Neural cell (in vitro differentiated cells): ENCODE data around the gene CACNA2D4. TPM values are rescaled to one million over a fixed set of nuclear protein-coding genes. Genes with fewer than 3 reads are reported as not detected.

Experiments
- H2AFZ ChIP-seq: fragments of 200-600, 300-800 bp; sonication (generic), shearing (Covaris generic); 2 replicates; pipeline ENCODE4 v1.6.0; 2014; ENCODE audit warnings: low read depth, mild to moderate bottlenecking, antibody characterized with exemption, low read length, moderate library complexity
- H3F3A ChIP-seq: fragments of 200-600 bp; shearing (Covaris generic); 2 replicates; pipeline ENCODE4 v1.6.1; 2016; ENCODE audit warnings: mild to moderate bottlenecking, moderate library complexity, mixed read lengths, antibody characterized with exemption, low read length; ENCODE audit not compliant: insufficient read depth, poor library complexity, severe bottlenecking
- H3K27ac ChIP-seq: fragments of 200-600, 300-800 bp; sonication (generic), shearing (Covaris generic); 2 replicates; pipeline ENCODE4 v1.5.1; 2014; ENCODE audit warnings: mild to moderate bottlenecking, low read length, moderate library complexity
- H3K27me3 ChIP-seq: fragments of 300-800, 200-600 bp; sonication (generic), shearing (Covaris generic); 2 replicates; pipeline ENCODE4 v1.6.0; 2014; ENCODE audit warnings: mild to moderate bottlenecking, low read depth, low read length, moderate library complexity; ENCODE audit not compliant: insufficient read depth
- H3K36me3 ChIP-seq: fragments of 300-800, 200-600 bp; sonication (generic), shearing (Covaris generic); 2 replicates; pipeline ENCODE4 v1.5.1; 2014; ENCODE audit warnings: mild to moderate bottlenecking, antibody characterized with exemption, low read length, moderate library complexity; ENCODE audit not compliant: insufficient read depth
- H3K4me2 ChIP-seq: fragments of 300-800, 200-600 bp; sonication (generic), shearing (Covaris generic); 2 replicates; pipeline ENCODE4 v1.6.0; 2014; ENCODE audit warnings: mild to moderate bottlenecking, low read length
- H3K4me3 ChIP-seq: fragments of 300-800, 200-600 bp; sonication (generic), shearing (Covaris generic); 2 replicates; pipeline ENCODE4 v1.5.1; 2014; ENCODE audit warnings: mild to moderate bottlenecking, low read length, moderate library complexity
- H3K79me2 ChIP-seq: fragments of 200-600 bp; shearing (Covaris generic); replicated peaks from 2 replicates; pipeline ENCODE4 v1.6.0; 2014; ENCODE audit warnings: mild to moderate bottlenecking, low read length, moderate library complexity; ENCODE audit not compliant: insufficient read depth
- H3K9ac ChIP-seq: fragments of 300-800, 200-600 bp; sonication (generic), shearing (Covaris generic); 2 replicates; pipeline ENCODE4 v1.6.1; 2016; ENCODE audit warnings: mild to moderate bottlenecking, low read length, mixed read lengths
- H3K9me2 ChIP-seq: fragments of 200-600 bp; shearing (Covaris generic); 2 replicates; pipeline ENCODE4 v1.6.1; 2016; ENCODE audit warnings: mild to moderate bottlenecking, low read length, mixed read lengths; ENCODE audit not compliant: insufficient read depth
- H3K9me3 ChIP-seq: fragments of 200-600, 300-800 bp; sonication (generic), shearing (Covaris generic); 2 replicates; pipeline ENCODE4 v1.6.1; 2016; ENCODE audit warnings: mild to moderate bottlenecking, mixed run types, low read length, moderate library complexity, mixed read lengths
- H4K20me1 ChIP-seq: fragments of 200-600 bp; shearing (Covaris generic); 2 replicates; pipeline ENCODE4 v1.6.1; 2016; ENCODE audit warnings: mild to moderate bottlenecking, mixed run types; ENCODE audit not compliant: insufficient read depth
- CTCF ChIP-seq: fragments of 450-650 bp; IDR thresholded peaks from 2 replicates; pipeline ENCODE4 v1.5.1; 2014; ENCODE audit warnings: antibody characterized with exemption, mild to moderate bottlenecking, moderate library complexity; ENCODE audit not compliant: poor library complexity, severe bottlenecking
- EP300 ChIP-seq: fragments of 450-650 bp; conservative IDR thresholded peaks from 2 replicates; pipeline ENCODE4 v1.6.1; 2014; ENCODE audit warnings: antibody characterized with exemption, mild to moderate bottlenecking, moderate library complexity; ENCODE audit not compliant: poor library complexity, severe bottlenecking
- EZH2 ChIP-seq: fragments of 200-600, 300-800 bp; shearing (Covaris generic), sonication (generic); IDR thresholded peaks from 2 replicates; pipeline ENCODE4 v1.6.1; 2014; ENCODE audit warnings: antibody characterized with exemption, low read length, borderline replicate concordance, mild to moderate bottlenecking; ENCODE audit not compliant: insufficient read depth, poor library complexity, severe bottlenecking
- MXI1 ChIP-seq: fragments of 450-650 bp; conservative IDR thresholded peaks from 2 replicates; pipeline ENCODE4 v1.6.1; 2014; ENCODE audit warnings: antibody characterized with exemption, mild to moderate bottlenecking; ENCODE audit not compliant: poor library complexity, severe bottlenecking
- POLR2AphosphoS5 ChIP-seq: IDR thresholded peaks from 2 replicates; pipeline ENCODE4 v1.6.1; 2012
- RAD21 ChIP-seq: fragments of 450-650 bp; conservative IDR thresholded peaks from 2 replicates; pipeline ENCODE4 v1.6.1; 2014; ENCODE audit warnings: antibody characterized with exemption, mild to moderate bottlenecking, moderate library complexity
- REST ChIP-seq: IDR thresholded peaks from 2 replicates; pipeline ENCODE4 v1.6.1; 2012; ENCODE audit warnings: borderline replicate concordance
- SMC3 ChIP-seq: fragments of 450-650 bp; conservative IDR thresholded peaks from 2 replicates; pipeline ENCODE4 v1.6.1; 2014; ENCODE audit warnings: antibody characterized with exemption, mild to moderate bottlenecking, moderate library complexity; ENCODE audit not compliant: poor library complexity
- TAF1 ChIP-seq: IDR thresholded peaks from 2 replicates; pipeline ENCODE4 v1.6.1; 2012; ENCODE audit warnings: low read depth
- polyA plus RNA-seq: library from polyadenylated mRNA; depleted of rRNA; stranded (reverse); fragments of >200 nt; gene quantifications from 2 replicates; pipeline ENCODE4 v1.2.3, GENCODE V29; 2014

CACNA2D4 gene
- polyA plus RNA-seq, 1 donor from 2014 or later: not detected

- Histone ChIP-seq H3K4me2 (no peak overlapping the region), H3K27ac (no peak overlapping the region), H3K27me3 (no peaks in the 10 kb centered on the region), H3K4me3 (no peak overlapping the region), H3K36me3 (no peaks in the 10 kb centered on the region), H3K9me2 (no peaks in the 10 kb centered on the region), H4K20me1 (no peaks in the 10 kb centered on the region), H2AFZ (no peak overlapping the region), H3F3A (no peaks in the 10 kb centered on the region), H3K79me2 (no peaks in the 10 kb centered on the region), H3K9ac (no peak overlapping the region), H3K9me3 (no peaks in the 10 kb centered on the region)
- no peak for TF ChIP-seq EP300
- no peak for TF ChIP-seq EZH2
- no peak for TF ChIP-seq REST
- no peak for TF ChIP-seq MXI1
- TF ChIP-seq POLR2AphosphoS5: no peak
- TF ChIP-seq CTCF: no peak
- no peak for TF ChIP-seq RAD21
- TF ChIP-seq SMC3: no peak
- TF ChIP-seq TAF1: no peak
Observed at GRCh38 chr12:1869145-1869544, 49.3 kb downstream of the CACNA2D4 start.

GRCh38 chr12:1865284-1865866, 53.1 kb downstream of the CACNA2D4 start:
- no peaks in the 10 kb centered on the region for H3F3A ChIP-seq
- H4K20me1 ChIP-seq: no peaks in the 10 kb centered on the region
- H2AFZ ChIP-seq: no peak overlapping the region
- H3K4me2 ChIP-seq: no peak overlapping the region
- TF ChIP-seq SMC3 (no peak), RAD21 (no peak), POLR2AphosphoS5 (no peak), EZH2 (no peak), CTCF (no peak), EP300 (no peak), MXI1 (no peak), TAF1 (no peak), REST (no peak)
- no peaks in the 10 kb centered on the region for H3K36me3 ChIP-seq
- H3K79me2 ChIP-seq: no peaks in the 10 kb centered on the region
- H3K9me2 ChIP-seq: no peaks in the 10 kb centered on the region
- H3K9ac ChIP-seq: no peak overlapping the region
- no peaks in the 10 kb centered on the region for H3K9me3 ChIP-seq
- H3K4me3 ChIP-seq: no peak overlapping the region
- H3K27me3 ChIP-seq: no peaks in the 10 kb centered on the region
- no peak overlapping the region for H3K27ac ChIP-seq
